Stimulated activated effector memory CD8-positive, alpha-beta T cell treated with anti-CD3 and anti-CD28 coated beads, Interleukin-12 subunit alpha, Interleukin-12 subunit beta, amount 100 ng/mL, for 72 hours (primary cell): Measurements from ENCODE around the gene GALNT4.
A peak's percentile ranks its signal among the peaks of the same experiment; 100 is the strongest.

Experiments used
- ATAC-seq: fragments of 150-1000 bp; cut with Tn5 transposase; 2 replicates; pipeline ENCODE4 v1.10.0; 2021
- DNase-seq, 2 donors: peaks; one replicate each; pipeline ENCODE4 v3.0.0; 2021 to 2022; ENCODE audit warnings: low spot score in 2 of 2
- H3K27ac Mint-ChIP-seq: one replicate; pipeline ENCODE4 v1.8.0; 2022; ENCODE audit warnings: mild to moderate bottlenecking, mixed read lengths
- H3K36me3 Mint-ChIP-seq: one replicate; pipeline ENCODE4 v1.8.0; 2022; ENCODE audit warnings: mild to moderate bottlenecking, mixed read lengths
- H3K4me1 Mint-ChIP-seq: one replicate; pipeline ENCODE4 v1.8.0; 2022; ENCODE audit warnings: mixed read lengths
- H3K4me3 Mint-ChIP-seq: one replicate; pipeline ENCODE4 v1.8.0; 2022; ENCODE audit warnings: mild to moderate bottlenecking, mixed read lengths
- H3K9me3 Mint-ChIP-seq: one replicate; pipeline ENCODE4 v1.8.0; 2022; ENCODE audit warnings: mixed read lengths

The GALNT4 gene

DNA sequence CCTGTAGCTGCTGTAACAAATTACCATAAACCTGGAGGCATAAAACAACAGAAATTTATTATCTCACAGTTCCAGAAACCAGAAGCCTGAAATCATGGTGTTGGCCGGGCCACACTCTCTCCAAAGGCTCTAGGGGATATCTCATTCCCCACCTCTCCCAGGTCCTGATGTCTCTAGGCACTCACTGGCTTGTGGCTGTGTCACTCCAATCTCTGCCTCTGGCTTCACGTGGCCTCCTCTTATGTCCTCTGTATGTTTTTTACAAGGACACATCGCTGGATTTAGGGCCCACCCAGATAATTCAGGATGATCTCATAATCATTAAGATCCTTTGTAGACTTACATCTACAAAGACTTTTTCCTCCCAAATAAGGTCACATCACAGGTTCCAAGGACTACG, 8.0 kb downstream of the GALNT4 start:
- Mint-ChIP-seq H3K27ac (no peak overlapping the region), H3K4me1 (peaks cover 14% of the 10 kb centered on the region), H3K9me3 (no peaks in the 10 kb centered on the region), H3K36me3 (peaks cover 32% of the 10 kb centered on the region), H3K4me3 (no peak overlapping the region)
- DNase-seq (no peak), ATAC-seq (no peak)

DNA sequence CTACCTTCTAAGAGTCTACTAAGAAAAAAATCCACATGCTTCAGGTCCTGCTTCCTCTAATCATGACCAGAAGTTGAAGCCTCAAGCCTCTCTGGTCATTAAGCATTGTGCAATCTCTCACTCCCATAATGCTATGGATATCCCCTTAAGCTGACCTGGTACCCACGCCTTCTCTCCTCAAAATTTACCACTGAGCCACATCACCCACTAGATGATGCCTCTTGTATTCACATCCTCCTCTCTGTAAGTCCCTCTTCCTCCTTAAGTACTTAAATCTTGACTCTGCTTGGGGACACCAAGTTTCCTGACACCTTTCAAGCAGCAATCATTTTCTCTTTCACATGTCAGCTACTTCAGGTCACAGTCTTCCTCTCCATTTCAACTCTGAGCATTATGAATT, 9.8 kb downstream of the GALNT4 start:
- DNase-seq: no peak
- peaks cover 7% of the 10 kb centered on the region for H3K4me1 Mint-ChIP-seq
- H3K4me3 Mint-ChIP-seq: no peak overlapping the region
- H3K27ac Mint-ChIP-seq: no peak overlapping the region
- peaks cover 19% of the 10 kb centered on the region for H3K36me3 Mint-ChIP-seq
- peak; percentile 90 for ATAC-seq
- H3K9me3 Mint-ChIP-seq: no peaks in the 10 kb centered on the region

DNA sequence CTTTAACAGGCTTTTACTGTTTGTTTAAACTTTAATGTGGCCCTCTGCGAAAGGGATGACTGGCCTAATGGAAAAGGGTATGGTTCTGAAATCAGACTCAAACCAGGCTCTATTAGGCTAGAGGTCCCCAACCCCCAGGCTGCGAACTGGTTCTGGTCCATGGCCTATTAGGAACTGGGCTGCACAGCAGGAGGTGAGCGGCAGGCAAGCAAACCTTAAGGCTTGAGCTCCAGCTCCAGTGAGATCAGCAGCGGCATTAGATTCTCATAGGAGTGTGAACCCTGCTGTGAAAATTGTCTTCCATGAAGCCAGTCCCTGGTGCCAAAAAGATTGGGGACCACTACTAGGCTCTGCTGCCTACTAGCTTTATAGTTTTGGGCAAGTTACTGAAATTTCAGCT, 11.1 kb downstream of the GALNT4 start:
- peaks cover 7% of the 10 kb centered on the region for H3K36me3 Mint-ChIP-seq
- no peak overlapping the region for H3K27ac Mint-ChIP-seq
- ATAC-seq (no peak), DNase-seq (no peak)
- peaks cover 2% of the 10 kb centered on the region for H3K4me1 Mint-ChIP-seq
- no peaks in the 10 kb centered on the region for H3K9me3 Mint-ChIP-seq
- H3K4me3 Mint-ChIP-seq: no peak overlapping the region

DNA sequence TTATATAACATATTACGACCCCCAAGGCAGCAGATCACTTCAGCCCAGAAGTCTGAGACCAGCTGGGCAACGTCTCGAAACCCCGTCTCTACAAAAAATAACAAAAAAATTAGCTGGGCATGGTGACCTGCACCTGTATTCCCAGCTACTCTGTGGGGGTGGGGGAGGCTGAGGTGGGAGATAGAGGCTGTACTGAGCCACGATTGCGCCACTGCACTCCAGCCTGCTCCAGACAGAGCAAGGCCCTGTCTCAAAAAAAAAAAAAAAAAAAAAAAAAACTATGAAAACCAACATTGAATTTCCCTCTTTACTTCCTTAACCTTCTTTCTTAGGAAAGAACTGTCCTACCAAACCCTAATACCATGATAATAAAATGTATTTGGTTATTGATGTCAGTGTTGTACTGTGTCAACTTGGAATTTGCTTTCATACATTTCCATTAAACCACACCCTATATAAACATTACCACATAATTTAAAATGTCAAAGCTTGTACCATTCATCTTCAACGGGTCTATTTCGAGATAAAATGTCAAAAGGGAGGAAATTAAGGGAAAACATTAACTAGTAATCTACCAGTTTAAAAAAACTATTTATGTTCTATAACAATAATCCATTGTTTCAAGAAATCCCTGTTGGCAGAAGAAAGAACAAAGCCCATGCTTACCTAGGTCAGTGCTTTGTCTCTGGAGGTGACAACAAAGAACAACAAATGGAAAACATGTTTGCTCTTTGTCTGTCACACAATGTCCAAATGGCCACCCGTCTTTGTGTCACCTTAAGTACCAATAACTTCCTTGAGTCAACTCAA, 17.4 kb downstream of the GALNT4 start:
- Mint-ChIP-seq H3K4me3 (no peak overlapping the region), H3K4me1 (peaks cover 25% of the 10 kb centered on the region), H3K36me3 (peaks cover 5% of the 10 kb centered on the region), H3K27ac (no peak overlapping the region), H3K9me3 (no peaks in the 10 kb centered on the region)
- ATAC-seq: no peak
- peak in 1 of 2 donors; percentile 40 for DNase-seq

DNA sequence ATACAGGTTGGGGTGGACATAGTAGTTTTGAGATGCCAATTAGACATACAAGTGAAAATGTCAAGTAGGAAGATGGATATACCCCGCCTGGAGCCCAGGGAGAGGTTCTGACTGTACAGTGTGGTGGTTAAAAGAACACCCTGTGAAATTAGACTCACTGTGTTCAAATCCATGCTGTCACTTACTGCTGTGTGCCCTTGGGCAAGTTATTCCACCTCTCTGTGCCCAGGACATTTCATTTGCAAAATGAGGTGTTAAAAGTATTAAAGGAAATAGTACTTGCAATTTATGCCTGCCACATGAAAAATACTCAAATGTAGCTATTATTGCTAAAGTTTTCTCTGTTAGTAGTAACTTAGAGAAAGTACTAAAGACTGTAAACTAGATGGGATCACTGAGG, 18.5 kb downstream of the GALNT4 start:
- peaks cover 29% of the 10 kb centered on the region for H3K4me1 Mint-ChIP-seq
- DNase-seq (no peak), ATAC-seq (no peak)
- no peak overlapping the region for H3K4me3 Mint-ChIP-seq
- H3K36me3 Mint-ChIP-seq: peaks cover 11% of the 10 kb centered on the region
- peak overlapping the region; percentile 35 for H3K27ac Mint-ChIP-seq
- no peaks in the 10 kb centered on the region for H3K9me3 Mint-ChIP-seq

DNA sequence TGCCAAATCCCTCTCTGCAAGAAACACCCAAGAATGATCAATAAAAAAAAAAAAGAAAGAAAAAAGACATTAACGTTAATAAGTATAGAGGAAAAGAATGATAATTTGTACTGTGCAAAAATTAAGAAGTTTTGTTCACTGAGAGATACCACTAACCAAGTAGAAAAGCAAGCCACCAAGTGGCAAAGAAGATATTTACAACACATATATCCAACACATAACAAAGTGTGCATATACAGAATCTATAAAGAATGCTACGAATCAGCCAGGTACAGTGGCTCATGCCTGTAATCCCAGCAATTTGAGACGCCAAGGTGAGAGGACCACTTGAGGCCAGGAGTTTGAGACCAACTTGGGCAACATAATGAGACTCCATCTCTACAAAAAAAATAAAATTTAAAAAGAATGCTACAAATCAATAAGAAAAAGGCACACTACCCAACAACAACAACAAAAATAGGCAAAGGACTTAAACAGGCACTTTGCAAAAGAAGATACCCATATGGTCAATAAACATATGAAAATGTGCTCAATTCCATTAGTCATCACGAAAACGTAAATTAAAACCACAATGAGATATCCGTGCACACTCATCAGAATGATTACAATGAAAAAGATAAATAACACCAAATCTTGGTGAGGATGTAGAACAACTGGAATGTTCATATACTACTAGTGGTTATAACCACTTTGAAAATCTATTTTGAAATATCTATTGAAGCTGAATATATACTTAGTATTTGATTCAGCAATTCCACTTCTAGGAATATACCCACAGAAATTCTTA, 19.8 kb downstream of the GALNT4 start:
- Mint-ChIP-seq H3K9me3 (no peaks in the 10 kb centered on the region), H3K36me3 (peaks cover 21% of the 10 kb centered on the region), H3K4me3 (no peak overlapping the region), H3K27ac (peak overlapping the region; percentile 35), H3K4me1 (peaks cover 31% of the 10 kb centered on the region)
- ATAC-seq (no peak), DNase-seq (no peak)

- H3K4me1 Mint-ChIP-seq: peaks cover 26% of the 10 kb centered on the region
- peaks cover 36% of the 10 kb centered on the region for H3K36me3 Mint-ChIP-seq
- H3K9me3 Mint-ChIP-seq: no peaks in the 10 kb centered on the region
- DNase-seq (no peak), ATAC-seq (no peak)
- H3K27ac Mint-ChIP-seq: no peak overlapping the region
- H3K4me3 Mint-ChIP-seq: no peak overlapping the region
These were observed 22.8 kb downstream of the GALNT4 start for GRCh38 chr12:89501793-89502192.

DNA sequence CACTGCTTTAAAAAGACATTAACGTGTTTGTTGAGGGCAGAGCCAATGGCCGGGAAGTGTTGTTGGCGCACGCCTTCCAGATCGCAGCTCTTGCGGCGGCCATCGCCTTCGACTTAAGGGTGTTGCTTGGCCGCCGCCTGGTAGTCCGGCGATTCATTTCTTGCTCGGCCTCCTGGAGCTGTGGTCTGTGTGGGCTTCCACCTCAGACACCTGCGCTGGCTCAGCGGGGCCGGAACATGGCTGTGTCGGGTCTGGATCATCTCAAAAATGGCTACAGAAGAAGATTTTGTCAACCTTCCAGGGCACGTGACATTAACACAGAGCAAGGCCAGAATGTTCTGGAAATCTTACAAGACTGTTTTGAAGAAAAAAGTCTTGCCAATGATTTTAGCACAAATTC, 24.7 kb downstream of the GALNT4 start:
- H3K4me3 Mint-ChIP-seq: no peak overlapping the region
- peaks cover 45% of the 10 kb centered on the region for H3K36me3 Mint-ChIP-seq
- no peaks in the 10 kb centered on the region for H3K9me3 Mint-ChIP-seq
- no peak overlapping the region for H3K27ac Mint-ChIP-seq
- DNase-seq (no peak), ATAC-seq (no peak)
- peaks cover 19% of the 10 kb centered on the region for H3K4me1 Mint-ChIP-seq

DNA sequence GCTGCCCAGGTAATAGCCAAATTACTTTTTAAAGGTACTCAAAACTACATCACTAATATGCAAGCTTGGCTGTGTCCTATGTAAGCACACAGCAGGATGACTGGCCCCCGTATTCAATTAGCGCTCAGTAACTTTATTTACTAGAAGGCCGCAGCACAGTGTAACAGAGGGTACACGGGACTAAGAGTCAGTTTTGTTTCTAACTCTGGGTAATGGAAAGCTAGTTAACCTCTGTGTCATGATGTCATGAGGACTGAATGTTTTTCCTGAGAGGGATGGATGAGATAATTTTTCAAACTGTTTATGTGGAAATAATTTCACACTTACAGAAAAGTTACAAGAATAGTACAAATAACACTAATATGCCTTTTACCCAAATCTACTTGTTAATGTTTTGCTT, 27.1 kb downstream of the GALNT4 start:
- no peak overlapping the region for H3K27ac Mint-ChIP-seq
- ATAC-seq (no peak), DNase-seq (no peak)
- no peak overlapping the region for H3K4me3 Mint-ChIP-seq
- H3K36me3 Mint-ChIP-seq: peaks cover 62% of the 10 kb centered on the region
- H3K4me1 Mint-ChIP-seq: peaks cover 40% of the 10 kb centered on the region
- no peaks in the 10 kb centered on the region for H3K9me3 Mint-ChIP-seq

- no peak for ATAC-seq
- H3K4me3 Mint-ChIP-seq: no peak overlapping the region
- H3K36me3 Mint-ChIP-seq: peaks cover 66% of the 10 kb centered on the region
These were observed 27.6 kb downstream of the GALNT4 start for GRCh38 chr12:89497005-89497404.

DNA sequence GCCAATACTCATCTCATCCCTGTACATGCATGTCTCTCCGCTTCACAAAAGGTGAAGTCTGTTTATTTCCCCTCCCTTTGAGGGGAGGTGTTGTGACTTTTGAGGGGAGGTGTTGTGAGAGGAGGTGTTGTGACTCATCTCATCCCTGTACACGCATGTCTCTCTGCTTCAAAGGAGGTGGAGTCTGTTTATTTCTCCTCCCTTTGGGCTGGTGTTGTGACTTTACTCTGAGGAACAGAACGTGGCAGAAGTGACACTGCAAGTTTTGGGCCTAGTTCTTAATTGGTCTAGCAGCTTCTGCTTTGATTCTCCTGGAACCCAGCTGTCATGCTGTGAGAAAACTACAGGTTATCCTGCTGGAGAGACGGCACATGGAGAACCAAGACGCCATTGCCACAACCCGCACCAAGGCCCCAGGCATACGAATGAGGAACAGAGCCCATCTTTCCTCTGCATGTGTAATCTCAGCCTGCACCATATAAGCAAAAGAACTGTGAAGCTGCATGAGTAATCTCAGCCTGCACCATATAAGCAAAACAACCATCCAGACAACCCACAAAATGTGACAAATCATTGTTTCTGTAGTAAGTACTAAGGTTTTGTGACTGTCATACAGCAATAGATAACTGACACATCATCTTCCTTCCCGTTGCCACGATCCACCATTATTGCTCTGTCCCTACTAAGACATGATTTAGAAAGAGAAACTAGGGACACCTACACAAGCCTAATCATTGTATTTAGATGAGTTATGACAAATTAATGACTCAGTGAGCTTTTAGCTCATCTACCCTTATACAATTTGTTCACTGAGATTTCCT, 30.0 kb downstream of the GALNT4 start:
- peak overlapping the region; percentile 57 for H3K4me3 Mint-ChIP-seq
- ATAC-seq (peak; percentile 95), DNase-seq (peak; percentile 36 to 84)
- peaks cover 68% of the 10 kb centered on the region for H3K36me3 Mint-ChIP-seq
- H3K27ac Mint-ChIP-seq: peak overlapping the region; percentile 97
- H3K9me3 Mint-ChIP-seq: no peaks in the 10 kb centered on the region
- peaks cover 46% of the 10 kb centered on the region for H3K4me1 Mint-ChIP-seq

More at GRCh38 chr12:89497005-89497404, 27.6 kb downstream of the GALNT4 start:
- no peak for DNase-seq
- Mint-ChIP-seq H3K27ac (no peak overlapping the region), H3K9me3 (no peaks in the 10 kb centered on the region), H3K4me1 (peaks cover 42% of the 10 kb centered on the region)

GRCh38 chr12:89493670-89494302, 30.8 kb downstream of the GALNT4 start:
- Mint-ChIP-seq H3K4me1 (peaks cover 46% of the 10 kb centered on the region), H3K27ac (peak overlapping the region; percentile 97), H3K36me3 (peaks cover 68% of the 10 kb centered on the region), H3K9me3 (no peaks in the 10 kb centered on the region), H3K4me3 (peak overlapping the region; percentile 57)
- DNase-seq (no peak), ATAC-seq (no peak)

DNA sequence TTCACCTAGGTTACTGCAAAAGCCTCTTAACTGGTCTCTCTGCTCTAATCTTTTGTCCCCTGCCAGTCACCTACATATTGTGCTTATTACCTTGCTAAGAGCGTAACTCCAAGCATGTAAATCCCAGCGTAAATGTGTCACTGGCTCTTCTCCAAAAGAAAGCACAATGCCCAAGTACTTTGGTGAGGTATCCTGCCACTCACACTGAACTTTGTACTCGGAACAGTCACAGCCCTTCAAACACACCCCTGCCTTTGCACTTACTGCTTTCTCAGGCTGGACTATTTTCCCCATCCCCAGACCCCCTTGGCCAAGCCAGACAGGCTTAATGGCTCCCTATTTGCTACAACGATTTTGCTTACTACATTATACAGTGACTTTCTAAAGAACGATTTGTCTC, 31.7 kb downstream of the GALNT4 start:
- H3K9me3 Mint-ChIP-seq: no peaks in the 10 kb centered on the region
- H3K4me1 Mint-ChIP-seq: peaks cover 46% of the 10 kb centered on the region
- peak overlapping the region; percentile 97 for H3K27ac Mint-ChIP-seq
- peaks cover 75% of the 10 kb centered on the region for H3K36me3 Mint-ChIP-seq
- H3K4me3 Mint-ChIP-seq: no peak overlapping the region
- ATAC-seq (no peak), DNase-seq (peak in 1 of 2 donors; percentile 39)

DNA sequence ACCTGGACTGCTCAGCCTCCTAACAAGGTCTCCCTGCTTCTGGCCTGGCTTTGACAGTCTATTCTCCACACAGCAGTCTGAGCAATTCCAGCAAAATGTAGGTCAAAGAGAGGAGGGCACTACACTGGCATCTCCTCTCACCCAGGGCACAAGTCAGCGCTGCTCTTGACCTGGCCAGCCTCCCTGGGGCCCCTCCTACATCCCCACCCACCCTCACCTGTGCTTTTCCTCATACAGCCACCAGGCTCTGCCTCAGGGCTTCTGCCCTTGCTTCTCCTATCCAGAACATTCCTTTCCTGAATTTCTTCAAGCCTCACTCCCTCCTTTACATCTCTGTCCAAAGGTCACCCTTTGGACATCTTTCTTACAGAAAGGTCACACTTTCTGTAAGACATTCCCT, 33.7 kb downstream of the GALNT4 start:
- H3K36me3 Mint-ChIP-seq: peaks cover 80% of the 10 kb centered on the region
- H3K27ac Mint-ChIP-seq: no peak overlapping the region
- peaks cover 56% of the 10 kb centered on the region for H3K4me1 Mint-ChIP-seq

GRCh38 chr12:89486264-89486663, 38.3 kb downstream of the GALNT4 start:
- DNase-seq (no peak), ATAC-seq (no peak)
- no peaks in the 10 kb centered on the region for H3K9me3 Mint-ChIP-seq
- H3K36me3 Mint-ChIP-seq: peaks cover 76% of the 10 kb centered on the region
- H3K4me3 Mint-ChIP-seq: no peak overlapping the region
- peaks cover 27% of the 10 kb centered on the region for H3K4me1 Mint-ChIP-seq
- peak overlapping the region; percentile 2 for H3K27ac Mint-ChIP-seq

More for the DNA sequence above, 33.7 kb downstream of the GALNT4 start:
- no peak for DNase-seq
- ATAC-seq: no peak
- Mint-ChIP-seq H3K4me3 (no peak overlapping the region), H3K9me3 (no peaks in the 10 kb centered on the region)
